ENCODE results near the gene JKAMP.

GRCh38 chr14:59438195-59438647 lies 46.1 kb upstream of the JKAMP start:
- TF ChIP-seq CTCF (optimal IDR thresholded peaks at IDR 0.05 in 1 of 3, IDR thresholded peaks at IDR 0.05 in 1 of 3, conservative IDR thresholded peaks at IDR 0.05 in 1 of 3; ENCODE audit: extremely low read depth in 1 of 3, insufficient read depth in 2 of 3, low read length in 3 of 3) (no peak), EZH2 (IDR thresholded peaks at IDR 0.05; ENCODE audit: low read length) (no peak)
